ENCODE data around the gene PANK3.
"Not testable (repeated sequence)": the region's sequence is repeated elsewhere in the genome, so short reads cannot be mapped to it uniquely, and the experiment has no call there.

Gene PANK3

GRCh38 chr5:168549554-168549953, 29.6 kb downstream of the PANK3 start:
- DNase-seq, result no peak

- no peak for DNase-seq
Observed at GRCh38 chr5:168537176-168537575, 42.0 kb downstream of the PANK3 start.

- not testable (repeated sequence) for DNase-seq
Observed at GRCh38 chr5:168534351-168534750, 44.8 kb downstream of the PANK3 start.

- DNase-seq, result no peak
Observed at GRCh38 chr5:168531987-168532864, 46.9 kb downstream of the PANK3 start.

DNA sequence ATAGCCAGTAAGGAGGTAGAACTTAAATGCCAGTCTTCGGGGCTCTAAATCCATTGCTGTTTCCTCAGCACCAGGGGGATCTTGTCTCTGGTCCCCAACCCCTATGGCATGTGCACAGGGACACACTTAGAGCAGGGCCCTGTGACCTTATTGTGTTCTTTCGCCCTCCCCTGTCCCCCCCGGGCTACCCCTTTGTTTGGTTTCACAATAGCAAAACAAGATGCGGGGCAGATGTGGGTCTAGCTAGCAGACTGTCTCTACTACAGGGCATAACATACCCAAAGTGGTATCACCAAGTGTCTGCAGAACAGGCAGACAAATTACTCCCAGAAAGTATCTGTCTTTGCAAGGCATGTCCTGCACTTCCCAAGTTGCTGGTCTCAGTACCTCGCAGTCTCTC, 48.0 kb downstream of the PANK3 start:
- DNase-seq, result no peak

GRCh38 chr5:168530621-168531150, 48.5 kb downstream of the PANK3 start:
- DNase-seq, result no peak

GRCh38 chr5:168529374-168530234, 49.6 kb downstream of the PANK3 start:
- DNase-seq, result peak; percentile 2

GRCh38 chr5:168528521-168529373, 50.4 kb downstream of the PANK3 start, which contains the start of gene FBLL1:
FBLL1 (plus strand) TSS chr5:168529305; CDS start chr5:168529505, 200 bp downstream.
- DNase-seq, result peak; percentile 3

GRCh38 chr5:168527756-168528295, 51.3 kb downstream of the PANK3 start:
- no peak for DNase-seq

- DNase-seq, result no peak
Observed at GRCh38 chr5:168525856-168526255, 53.3 kb downstream of the PANK3 start.

DNA sequence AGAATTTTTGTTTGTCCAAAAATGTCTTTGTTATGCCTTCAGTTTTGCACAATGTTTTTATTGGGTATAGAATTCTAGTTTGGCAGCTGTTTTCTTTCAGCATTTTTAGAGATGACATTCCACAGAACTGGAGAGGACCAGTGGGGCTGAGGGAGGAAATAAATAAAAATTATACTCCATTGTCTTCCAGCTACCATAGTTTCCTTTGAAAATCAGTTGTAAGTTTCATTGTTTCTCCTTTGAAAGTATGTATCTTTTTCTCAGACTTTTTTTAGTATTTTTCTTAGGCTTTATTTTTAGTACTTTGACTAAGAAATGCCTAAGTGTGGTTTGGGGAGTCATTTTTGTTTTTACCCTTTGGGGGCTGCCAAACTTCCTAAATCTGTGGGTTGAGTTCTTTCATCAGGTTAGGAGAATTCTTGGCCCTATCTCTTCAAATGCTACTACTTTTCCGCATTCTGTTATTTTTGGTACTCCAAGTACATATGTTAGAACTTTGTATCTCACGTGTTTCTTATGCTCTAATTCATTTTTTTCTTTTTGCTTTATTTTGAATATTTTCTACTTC, 65.2 kb downstream of the PANK3 start:
- DNase-seq, result no peak

DNA sequence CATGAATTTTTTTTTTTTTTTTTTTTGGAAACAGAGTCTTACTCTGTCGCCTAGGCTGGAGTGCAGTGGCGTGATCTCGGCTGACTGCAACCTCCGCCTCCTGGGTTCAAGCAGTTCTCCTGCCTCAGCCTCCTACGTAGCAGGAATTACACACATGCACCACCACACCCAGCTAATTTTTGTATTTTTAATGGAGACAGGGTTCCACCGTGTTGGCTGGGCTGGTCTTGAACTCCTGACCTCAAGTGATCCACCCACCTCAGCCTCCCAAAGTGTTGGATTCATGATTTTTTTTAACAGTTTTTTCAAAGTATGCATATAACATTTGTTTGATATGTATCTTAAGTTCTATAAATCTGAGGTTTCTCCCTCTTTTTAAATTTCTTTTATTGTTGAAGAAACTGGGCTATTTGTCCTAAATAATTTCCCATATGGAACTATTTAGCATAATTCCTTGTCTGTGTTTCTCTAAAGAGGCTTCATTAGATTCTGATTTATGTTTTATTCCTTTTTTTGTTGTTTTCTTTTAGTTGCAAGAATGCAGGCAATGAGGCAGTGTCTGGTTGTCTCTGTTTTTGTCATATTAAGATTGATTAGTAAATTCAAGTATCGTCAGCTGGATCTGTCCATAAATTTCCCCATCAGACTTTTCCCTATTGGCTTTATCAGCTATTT, 76.5 kb downstream of the PANK3 start:
- DNase-seq, result no peak
